CD4-positive, alpha-beta T cell treated with Interleukin-6 for 4 hours (primary cell): Measurements from ENCODE around the gene C17orf100.
"Not testable (repeated sequence)": the region's sequence is repeated elsewhere in the genome, so short reads cannot be mapped to it uniquely, and the experiment has no call there.

Experiments
- DNase-seq: peaks from one replicate; pipeline ENCODE4 v3.0.0-alpha.2; 2020; ENCODE audit warnings: mixed read lengths

Gene C17orf100

DNA sequence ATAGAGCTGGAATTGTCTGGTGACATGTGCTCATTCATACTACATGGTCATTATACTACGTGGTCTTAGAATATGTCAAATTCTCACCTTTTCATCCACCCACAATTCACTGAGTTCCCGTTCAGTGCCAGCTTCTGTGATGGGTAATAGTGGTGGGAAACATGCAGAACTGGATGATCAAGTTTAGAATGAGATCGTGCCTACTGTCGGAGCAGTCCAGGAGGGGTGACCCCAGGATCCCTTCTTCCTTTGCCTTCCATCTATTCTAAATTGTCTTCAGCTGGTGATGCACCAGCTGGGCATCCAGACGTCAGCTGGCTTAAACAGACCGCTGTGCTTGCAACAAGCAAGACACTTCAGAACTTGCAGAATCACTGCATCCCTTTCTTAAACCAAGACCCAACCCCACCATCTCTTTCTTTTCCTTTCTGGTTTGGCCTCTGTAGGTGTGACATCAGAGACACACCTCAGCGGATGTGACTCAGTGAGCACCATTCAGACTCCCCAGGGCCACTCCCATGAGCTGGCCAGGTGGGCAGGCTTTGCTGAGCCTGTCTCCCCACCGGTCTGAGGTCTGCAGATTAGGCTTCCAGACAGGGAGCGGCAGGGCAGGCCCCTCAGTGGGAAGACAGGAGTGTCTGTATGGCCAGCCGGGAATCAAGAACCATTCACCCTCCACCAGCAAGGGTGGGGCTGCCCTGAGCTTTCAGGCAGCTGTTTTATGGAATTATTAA, 18.1 kb downstream of the C17orf100 start:
- no peak for DNase-seq

DNA sequence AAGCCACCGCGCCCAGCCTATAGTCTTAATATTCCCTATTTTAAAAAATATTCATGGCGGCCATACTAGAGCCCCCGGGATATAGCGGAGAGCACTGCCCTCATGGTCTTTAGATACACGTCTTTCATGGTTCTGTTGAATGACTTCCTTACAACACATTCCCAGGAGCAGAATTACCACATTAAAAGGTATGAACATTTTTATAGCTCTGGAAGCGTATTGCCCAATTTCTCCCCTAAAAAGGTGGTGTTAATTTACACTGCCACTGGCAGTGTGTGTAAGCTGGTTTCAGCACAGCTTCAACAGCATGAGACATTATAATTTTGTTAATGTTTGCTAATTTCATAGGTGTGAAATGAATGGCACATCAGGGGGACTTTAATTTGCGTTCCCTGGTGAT, 19.0 kb downstream of the C17orf100 start:
- no peak for DNase-seq

DNA sequence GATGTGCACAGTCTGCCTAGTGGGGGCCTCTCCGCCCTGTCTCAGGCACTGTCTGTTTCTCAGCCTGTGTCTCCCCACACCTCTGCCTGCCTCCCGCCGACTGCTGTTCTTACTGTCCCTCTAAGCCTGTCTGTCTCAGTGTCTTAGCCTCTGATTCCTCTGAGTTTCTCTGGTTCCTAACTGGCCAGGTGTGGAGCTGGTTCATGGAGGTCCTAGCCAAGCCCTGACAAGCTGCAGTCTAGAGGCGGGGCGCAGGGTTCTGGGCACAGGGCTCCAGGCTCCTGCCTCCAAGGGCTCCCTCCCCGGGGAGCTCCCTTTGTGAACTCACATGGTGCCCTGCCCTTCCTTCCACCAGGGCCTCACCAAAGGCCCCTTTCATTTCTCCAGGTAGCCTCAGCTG, 19.4 kb downstream of the C17orf100 start:
- no peak for DNase-seq

DNA sequence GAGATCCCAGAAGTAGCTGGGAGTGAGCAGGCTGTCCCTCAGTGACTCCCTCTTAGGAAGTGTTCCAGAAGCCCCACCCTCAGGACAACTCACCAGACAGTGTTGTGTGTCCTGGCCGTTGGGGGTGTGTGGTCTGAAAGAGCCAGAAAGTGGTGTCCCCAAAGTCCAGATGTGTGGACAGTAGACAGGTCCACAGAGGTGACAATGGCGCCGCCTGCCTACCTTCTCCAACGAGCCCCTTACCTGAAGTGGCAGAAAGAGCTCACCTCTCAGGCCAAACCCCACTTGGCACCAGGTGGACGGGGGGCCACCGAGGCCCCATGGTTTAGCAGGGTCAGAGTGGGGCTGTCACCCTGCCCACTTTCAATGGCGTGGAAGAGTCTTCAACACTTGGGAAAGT, 19.9 kb downstream of the C17orf100 start:
- DNase-seq = no peak

DNA sequence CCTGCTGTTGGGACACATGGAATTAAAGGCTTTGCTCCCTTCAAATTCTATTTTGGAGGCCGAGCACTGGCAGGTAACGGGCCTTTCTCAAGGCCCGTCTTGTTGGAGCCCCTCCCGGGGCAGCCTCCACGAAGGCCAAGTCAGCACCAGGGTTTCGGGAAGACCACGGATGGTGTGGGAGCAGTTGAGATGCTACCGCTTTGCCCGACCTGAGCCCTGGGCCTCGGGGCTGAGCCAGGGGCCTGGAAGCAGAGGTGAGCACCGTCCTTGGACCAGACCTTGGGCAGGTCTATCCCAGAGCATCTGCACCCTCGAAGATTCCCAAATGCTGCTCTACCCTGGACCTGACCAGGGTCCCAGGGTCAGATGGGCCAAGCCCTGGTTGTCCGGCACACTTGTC, 23.0 kb downstream of the C17orf100 start:
- no peak for DNase-seq

DNA sequence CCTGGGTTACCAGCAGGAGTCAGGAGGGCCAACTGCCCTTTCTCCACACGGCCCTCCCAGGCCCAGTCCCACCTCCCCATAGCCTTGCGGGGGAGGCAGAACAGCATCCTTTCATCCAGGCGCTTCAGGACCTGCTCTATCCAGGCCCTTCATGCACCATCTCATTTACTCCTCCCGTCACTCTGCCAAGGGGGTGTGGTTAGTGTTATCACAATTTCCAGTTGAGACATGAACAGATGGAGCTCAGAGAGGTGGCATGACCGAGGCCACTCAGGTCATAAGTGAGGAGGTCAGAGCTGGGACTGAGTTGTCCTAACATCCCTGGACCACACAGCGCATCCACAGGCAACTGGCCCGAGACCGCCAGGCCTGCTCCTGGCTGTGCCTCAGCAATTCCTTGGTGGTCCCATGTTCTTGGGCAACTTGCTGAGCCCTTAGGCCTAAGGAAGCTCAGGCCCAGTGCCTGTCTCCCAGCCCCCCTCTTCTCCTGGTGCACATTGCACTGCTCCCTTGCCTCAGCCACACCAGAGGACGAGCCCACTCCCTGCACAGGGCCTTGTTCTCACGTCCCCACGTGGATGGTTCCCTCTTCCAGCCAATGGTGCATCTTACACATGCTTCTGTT, 23.8 kb downstream of the C17orf100 start:
- DNase-seq = no peak

DNA sequence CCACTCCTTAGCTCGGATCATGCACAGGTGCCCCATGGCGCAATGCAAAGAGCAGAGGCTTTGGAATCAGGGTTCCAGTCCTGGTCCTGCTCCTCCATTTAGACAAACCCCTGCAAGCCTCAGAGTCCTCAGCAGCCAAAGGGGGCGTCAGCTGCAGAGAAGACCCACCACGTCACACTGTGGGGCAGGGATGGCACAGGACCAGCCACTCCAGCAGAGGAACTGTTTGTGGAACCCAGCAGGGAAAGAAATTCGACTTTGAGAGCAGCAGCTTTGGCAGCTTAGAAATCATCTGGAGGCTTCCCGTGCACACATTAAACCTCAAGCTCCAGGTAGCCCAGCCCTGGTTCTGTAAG, 25.2 kb downstream of the C17orf100 start:
- DNase-seq = no peak

DNA sequence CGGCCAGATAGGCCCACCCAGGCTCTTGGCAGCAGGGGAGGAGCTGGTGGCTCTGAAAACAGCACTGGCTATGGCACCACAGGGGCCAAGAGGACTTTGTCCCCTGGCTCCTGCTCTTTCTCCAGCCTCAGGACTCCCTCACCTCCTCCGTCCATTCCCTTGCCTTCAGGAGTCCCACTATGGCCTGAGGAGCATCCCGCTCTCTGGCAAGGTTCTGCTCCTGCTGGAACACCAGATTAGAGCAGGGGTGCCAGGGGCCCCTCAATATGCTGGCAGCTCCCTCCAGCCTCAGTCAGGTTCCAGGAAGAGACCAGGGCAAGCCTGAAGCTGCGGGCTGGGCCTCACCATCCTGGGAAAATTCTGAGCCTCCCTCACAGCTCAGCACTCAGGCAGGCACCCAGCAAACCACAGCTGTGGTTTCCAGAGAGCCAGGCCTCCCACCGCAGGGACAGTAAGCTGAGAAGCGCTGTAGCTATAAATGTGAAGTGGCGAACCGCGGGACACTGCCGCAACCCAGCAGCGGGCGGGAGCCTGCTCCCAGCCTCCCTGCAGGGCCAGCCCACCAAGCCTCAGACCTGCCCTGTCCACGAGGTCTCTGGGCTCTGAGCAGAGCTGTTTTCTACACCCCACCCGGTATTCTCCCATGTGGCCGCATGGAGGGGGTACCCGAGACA, 25.7 kb downstream of the C17orf100 start:
- no peak for DNase-seq

DNA sequence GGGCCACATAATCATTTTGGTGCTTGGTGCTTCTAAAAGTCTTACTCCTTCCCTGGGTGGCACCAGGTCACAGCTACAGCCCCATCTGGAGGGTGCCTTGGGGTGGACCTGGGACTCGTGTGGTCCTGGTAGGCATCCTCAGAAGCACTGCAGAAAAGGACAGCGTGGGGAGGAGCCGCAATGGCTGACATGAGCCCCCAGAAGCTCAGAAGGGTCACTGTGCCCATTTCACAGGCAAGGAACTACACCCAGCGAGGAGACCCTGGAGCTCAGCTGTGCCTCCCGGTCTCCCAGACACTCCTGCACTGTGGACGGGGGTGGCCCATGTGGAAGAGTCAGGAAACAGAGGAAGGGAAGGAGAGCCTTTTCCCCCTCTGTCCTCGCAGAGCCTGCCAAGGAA, 26.4 kb downstream of the C17orf100 start:
- no peak for DNase-seq

DNA sequence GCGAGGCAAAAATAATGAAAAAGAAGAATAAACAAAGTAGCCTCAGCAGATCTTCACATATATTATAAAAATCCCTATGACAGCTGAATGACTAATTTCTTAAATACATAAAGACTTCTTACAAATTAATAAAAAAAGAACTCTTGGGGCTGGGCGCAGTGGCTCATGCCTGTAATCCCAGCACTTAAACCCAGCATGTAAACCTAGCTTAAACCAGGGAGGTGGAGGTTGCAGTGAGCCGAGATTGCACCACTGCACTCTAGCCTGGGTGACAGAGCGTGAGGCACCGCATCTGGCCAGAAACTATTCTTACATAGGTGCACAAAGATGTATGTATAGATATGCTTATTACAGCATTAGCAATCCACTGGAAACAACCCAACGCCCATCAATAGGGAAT, 27.7 kb downstream of the C17orf100 start:
- no peak for DNase-seq

DNA sequence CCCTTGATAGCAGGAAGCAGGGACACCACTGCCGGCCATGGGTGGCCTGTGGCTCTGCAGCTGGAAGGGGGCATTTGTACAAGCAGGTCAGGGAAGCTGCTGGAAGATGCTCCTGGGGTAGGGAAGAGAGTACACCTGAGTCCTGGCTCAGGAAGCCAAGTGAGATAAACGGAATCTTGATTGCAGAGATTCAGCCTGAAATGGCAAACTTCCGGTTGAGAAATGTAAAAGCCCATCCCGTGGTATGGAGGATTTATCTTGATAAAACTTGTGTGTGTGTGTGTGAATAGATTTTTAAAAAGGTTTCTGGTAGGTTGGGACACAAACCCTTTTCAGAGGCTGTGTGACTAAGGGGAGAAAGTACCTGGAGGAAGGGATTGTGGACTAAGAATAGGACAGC, 29.6 kb downstream of the C17orf100 start:
- no peak for DNase-seq

DNA sequence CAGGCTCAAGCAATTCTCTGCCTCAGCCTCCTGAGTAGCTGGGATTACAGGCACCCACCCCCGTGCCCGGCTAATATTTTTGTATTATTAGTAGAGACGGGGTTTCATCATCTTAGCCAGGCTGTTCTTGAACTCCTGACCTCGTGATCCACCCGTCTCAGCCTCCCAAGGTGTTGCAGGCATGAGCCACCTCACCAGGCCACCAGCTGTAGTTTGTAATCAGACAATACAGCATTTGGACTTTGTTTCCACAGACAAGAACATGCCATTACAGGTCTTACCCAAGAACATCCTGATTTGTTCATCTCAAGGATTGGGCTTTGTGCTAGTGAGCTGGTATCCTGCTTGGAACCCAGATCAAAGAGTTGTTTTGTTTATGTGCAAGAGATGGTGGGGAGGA, 30.1 kb downstream of the C17orf100 start:
- DNase-seq = no peak

DNA sequence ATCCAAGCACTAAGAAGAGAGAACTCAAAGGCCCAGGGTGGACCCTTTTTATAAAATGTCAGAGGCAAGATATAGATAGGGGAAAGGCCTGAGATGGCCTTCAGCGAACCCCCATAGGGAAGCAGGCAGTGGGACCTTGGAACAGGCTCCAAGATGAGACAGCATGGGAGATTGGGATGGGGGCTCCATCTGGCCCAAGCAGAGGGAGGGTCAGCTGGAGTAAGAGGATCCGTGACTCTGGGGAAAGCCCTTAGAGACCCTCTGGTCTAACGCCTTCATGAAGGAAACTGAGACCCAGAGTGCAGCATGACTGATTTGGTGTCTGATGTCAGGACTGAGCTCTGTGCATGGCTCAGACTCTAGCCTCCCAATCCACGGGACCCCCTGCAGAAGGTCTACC, 30.8 kb downstream of the C17orf100 start:
- no peak for DNase-seq

DNA sequence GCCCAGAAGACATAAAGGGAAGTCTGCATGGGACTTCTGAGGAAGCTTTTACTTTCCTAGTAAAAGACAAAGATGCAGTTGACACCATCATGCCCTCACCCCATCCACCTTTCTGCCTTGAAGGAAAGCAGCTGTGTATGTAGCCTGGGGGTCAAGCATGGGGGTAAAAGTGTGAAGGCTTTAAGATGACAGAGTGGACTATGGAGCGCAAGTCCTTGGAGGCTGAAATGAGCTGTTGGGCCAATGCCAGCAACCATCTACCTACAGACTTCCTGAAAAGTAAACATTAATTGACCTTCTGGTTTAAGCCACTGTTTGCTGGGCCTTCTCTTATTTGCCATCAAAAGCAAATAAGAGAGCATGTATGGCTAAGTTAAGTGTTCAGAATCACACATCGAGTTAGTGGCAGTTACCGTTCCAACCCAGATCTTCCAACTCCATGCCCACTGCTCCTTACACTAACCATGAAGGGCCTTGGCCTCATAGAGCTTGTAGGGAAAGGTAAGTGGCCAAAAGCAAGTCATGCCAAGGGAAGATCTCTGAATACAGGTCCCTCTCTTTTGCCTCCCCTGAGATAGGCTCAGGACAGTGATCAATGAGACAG, 31.6 kb downstream of the C17orf100 start:
- no peak for DNase-seq

DNA sequence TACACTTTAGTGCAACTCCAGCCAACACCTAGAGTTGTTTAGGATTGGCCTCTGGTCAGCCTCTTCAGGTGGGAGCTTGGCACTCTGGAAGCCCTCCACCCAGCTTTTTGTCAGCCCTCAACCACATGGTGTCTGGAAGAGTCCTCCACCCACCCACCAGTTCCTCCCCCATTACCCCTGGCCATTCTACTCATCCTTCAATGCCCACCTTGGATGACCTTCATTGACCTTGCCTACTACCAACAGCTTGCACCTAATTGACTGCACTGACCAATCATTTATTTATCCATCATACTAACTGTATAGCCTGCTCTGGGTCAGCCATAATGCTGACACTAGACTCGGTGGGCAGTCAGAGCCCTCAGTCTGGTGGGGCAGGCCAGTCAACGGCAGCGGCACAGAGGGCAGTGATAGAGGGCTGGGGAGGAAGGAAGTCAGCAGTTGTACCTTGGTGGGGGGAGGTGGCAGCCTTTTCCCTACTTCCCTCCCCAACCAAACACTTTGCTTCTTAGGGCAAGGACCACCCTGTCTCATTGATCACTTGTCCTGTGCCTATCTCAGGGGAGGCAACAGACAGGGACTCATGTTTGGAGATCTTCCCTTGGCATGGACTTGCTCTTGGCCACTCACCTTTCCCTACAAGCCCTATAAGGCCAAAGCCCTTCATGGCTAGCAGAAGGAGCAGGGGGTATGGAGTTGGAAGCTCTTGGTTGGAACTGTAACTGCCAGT, 32.3 kb downstream of the C17orf100 start:
- no peak for DNase-seq

DNA sequence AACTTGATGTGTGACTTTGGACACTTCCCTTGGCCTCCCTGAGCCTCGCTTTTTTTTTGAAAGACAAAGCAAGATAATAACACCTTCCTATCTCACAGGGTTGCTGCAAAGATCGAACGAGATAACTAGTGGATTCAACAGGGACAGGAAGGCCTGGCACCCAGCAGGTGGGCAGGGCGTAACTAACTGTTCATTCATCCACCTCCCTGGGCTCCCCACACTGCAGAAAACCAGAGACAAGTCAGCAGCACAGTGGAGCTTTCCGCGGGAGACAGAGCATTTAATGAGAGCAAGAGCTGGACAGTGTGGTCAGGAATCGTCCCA, 32.9 kb downstream of the C17orf100 start:
- DNase-seq = no peak

DNA sequence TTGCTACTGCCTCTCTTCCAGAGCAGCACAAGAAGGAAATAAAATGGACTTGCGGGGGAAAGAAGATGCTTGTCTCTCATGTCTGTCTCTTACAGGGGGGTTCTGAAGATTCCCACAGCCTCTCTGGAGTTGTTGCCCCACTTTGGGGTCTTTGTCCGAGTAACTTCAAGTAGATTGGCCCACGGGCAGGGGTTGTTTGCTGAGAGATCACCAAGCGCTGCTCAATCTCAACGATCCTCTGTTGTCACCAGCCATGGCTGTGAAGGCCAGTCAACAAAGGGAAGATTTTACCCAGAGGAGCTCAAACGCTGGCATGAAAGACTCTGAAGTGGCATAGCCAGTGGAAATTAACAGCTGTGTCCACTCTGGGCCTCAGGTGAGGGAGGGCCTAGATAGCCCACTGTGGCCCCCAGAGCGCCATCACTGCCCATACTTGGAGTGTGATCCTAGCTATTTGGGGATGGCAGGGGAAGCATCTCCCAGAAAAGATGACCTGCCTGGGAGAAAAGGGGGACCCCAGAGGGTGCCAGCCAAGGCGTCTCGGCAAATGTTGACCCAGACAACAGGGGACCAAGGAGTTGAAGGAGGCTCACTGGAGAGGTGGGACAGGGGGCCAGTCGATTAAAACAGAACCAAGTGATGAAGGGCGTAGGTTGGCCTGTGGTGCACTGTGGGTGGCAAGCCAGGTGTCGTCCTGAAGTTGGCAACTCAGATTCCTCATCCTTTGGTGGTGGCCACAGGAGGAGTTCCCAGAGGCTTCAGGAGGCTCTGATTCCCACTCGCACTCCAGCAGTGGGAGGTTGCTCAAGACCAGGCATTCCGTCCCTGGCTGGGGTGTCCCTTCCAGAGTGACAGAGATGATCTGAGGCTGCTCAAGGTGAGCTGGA, 33.6 kb downstream of the C17orf100 start:
- DNase-seq = no peak

DNA sequence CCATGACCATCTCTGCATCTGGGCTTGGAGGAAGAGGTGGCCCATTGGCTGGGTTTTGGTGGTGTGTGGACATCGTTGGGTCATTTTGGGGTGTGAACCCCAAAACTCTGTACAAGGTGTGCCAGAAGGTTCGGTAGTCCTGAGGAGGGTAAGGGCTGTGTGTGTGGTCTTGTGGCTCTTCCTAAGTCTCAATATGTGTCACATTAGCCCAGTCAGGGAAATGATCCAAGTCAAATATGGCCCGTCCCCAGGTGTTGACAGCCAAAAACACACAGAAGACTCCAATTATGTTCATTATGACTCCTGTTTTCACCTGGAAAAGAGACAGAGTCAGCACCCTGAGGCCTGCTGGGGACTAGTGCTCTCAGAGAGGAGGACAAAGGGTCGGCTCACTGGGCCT, 34.5 kb downstream of the C17orf100 start:
- no peak for DNase-seq

DNA sequence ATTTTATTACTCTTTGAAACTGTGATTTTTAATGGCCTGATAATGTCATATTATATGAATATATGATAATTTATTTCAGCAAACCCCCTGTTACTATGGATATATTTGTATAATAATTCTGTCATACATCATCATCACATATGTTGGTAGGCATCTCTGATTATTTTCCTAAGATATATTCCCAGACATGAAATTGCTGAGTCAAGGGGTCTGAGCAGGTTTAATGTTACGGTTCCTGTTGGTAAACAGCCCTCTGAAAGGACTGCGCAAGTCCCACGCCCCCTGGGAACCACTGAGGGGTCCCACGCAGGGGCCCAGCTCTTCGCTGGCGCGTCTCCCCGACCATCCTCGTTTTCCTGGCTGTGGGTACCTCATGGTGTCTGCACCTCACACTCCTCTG, 37.4 kb downstream of the C17orf100 start:
- DNase-seq = no peak

DNA sequence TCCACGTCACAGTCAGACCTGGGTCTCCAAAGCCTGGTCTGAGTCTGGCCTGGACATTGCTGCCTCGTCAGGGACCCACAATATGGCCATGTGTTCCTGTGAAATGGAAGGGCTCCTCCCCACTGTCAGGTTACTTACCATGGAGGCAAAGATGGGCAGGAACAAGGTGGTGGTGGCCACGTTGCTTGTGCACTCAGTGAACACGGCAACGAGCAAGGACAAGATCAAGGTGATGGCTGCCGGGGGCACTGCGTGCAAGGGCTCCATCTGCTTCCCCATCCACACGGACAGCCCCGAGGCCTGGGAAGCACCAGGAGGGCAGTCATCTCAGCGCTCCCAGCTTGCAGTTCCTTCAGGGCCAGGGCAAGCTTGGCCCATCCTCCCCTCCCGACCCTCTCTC, 39.1 kb downstream of the C17orf100 start:
- no peak for DNase-seq

DNA sequence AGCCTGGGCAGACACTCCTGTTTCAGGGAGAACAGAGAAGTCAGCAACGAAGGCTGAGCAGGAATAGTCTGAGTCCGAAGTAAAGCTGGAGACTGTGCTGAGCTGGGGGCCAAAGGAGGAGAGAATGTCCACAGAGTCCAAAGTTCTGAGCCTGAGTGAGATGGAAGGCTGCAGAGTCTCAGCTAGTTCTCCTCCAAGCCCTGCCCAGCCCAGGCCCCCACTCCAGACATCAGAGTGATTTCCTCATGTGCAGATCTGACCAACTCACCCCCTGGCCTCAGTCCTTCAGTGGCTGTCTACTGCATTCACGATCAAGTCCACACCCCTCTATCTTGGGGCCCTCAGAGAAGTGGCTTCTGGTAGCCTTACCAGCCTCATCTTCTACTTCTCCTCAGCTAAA, 40.0 kb downstream of the C17orf100 start:
- no peak for DNase-seq

DNA sequence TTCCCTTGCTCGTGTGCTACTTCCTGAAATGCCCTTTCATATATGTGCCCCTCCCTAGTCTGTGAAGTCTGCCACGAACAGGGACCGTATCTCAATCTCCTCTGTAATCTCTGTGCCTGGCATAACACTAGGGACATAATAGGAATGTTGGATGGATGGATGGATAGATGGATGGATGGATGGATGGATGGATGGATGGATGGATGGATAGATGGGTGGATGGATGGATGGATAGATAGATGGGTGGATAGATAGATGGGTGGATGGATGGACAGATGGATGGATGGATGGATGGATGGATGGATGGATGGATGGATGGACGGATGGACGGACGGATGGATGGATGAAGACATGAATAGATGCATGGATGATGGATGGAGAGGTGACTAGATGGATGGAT, 40.4 kb downstream of the C17orf100 start:
- not testable (repeated sequence) for DNase-seq
